GM12874 (cell line): ENCODE results near the gene ZFYVE26.

Experiments used
- CTCF ChIP-seq: IDR thresholded peaks from 2 replicates; pipeline ENCODE4 v1.5.1; 2011; ENCODE audit warnings: low read depth, mild to moderate bottlenecking, control low read depth, low read length, moderate library complexity; ENCODE audit not compliant: insufficient read depth

Gene ZFYVE26

GRCh38 chr14:67851785-67852410 is 35.5 kb upstream of the ZFYVE26 start:
- no peak for TF ChIP-seq CTCF

GRCh38 chr14:67850066-67850830 is 33.9 kb upstream of the ZFYVE26 start:
- TF ChIP-seq CTCF: no peak

GRCh38 chr14:67846029-67846610 is 29.7 kb upstream of the ZFYVE26 start:
- no peak for TF ChIP-seq CTCF

GRCh38 chr14:67837011-67837624 is 20.7 kb upstream of the ZFYVE26 start:
- peak; percentile 52 for TF ChIP-seq CTCF

GRCh38 chr14:67835596-67835995 is 19.2 kb upstream of the ZFYVE26 start:
- no peak for TF ChIP-seq CTCF

GRCh38 chr14:67833403-67833802 is 17.0 kb upstream of the ZFYVE26 start:
- TF ChIP-seq CTCF: no peak

- TF ChIP-seq CTCF: no peak
These were observed 14.7 kb upstream of the ZFYVE26 start for GRCh38 chr14:67831113-67831512.
